RWPE1 (cell line): ENCODE measurements around the gene CNTN4.

Source experiments
- CTCF ChIA-PET: fragments of 350-600 bp; sonication (Branson Sonifier 250); formaldehyde crosslinking; extraction: SDS; loops from one replicate; lab custom pipeline; 2021; lab: Yijun Ruan, JAX
- POLR2A ChIA-PET: fragments of 400-600 bp; formaldehyde crosslinking; extraction: SDS; loops from one replicate; lab custom pipeline; 2020; ENCODE audit warnings: antibody characterized with exemption; ENCODE audit not compliant: low non-redundant PET; lab: Yijun Ruan, JAX
- DNase-seq: peaks from one replicate; pipeline ENCODE4 v3.0.0; 2012; ENCODE audit warnings: low spot score
- H3K27ac ChIP-seq: fragments of 450-650 bp; 2 replicates; pipeline ENCODE4 v1.5.1; 2017
- TF ChIP-seq, protein P1 (sequence below): fragments of 450-650 bp; conservative IDR thresholded peaks from 2 replicates; pipeline ENCODE4 v1.5.1; 2017; ENCODE audit warnings: low read depth, mild to moderate bottlenecking

The CNTN4 gene

DNA sequence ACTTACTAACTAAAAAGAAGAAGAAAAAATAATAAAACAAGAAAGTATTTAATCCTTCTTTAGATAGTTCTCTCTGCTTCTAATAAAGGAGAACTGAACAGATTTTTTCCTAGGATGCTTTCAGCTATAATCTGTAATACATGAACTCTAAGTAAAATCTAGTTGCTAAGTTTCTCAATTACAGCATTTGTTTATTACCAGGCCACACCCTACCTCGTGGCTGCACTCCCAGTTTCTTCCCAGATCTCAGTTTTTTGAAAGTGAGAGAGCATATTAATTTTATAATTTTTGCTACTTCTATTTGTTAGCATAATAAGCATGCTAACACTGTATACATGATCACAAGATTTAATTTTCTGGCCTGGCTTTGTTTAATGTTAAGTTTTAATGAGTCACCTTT, 753.2 kb downstream of the CNTN4 start:
- ChIA-PET CTCF (no interaction called here), POLR2A (no interaction called here)
- no peak for DNase-seq
- H3K27ac ChIP-seq, result no peak overlapping the region
- TF ChIP-seq, protein P1, sequence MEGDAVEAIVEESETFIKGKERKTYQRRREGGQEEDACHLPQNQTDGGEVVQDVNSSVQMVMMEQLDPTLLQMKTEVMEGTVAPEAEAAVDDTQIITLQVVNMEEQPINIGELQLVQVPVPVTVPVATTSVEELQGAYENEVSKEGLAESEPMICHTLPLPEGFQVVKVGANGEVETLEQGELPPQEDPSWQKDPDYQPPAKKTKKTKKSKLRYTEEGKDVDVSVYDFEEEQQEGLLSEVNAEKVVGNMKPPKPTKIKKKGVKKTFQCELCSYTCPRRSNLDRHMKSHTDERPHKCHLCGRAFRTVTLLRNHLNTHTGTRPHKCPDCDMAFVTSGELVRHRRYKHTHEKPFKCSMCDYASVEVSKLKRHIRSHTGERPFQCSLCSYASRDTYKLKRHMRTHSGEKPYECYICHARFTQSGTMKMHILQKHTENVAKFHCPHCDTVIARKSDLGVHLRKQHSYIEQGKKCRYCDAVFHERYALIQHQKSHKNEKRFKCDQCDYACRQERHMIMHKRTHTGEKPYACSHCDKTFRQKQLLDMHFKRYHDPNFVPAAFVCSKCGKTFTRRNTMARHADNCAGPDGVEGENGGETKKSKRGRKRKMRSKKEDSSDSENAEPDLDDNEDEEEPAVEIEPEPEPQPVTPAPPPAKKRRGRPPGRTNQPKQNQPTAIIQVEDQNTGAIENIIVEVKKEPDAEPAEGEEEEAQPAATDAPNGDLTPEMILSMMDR, result no peak

DNA sequence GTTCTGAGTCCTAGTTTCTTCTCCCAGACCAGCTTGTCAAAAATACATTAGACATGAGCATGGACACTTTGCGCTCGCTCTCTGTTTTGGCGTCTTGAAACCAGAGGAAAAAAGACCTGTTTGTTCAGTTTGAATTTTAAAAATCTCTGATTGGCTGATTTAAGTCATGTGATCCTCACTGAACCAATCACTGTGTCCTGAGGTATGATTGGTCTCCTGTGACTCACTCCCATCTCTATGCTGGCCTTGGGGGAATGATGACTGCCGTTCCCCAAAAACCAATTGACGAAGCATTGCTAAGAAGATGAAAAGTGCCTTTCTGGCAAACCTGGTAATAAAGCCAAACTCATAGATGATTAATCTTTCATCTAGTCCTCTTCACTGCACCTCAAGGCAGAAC, 755.0 kb downstream of the CNTN4 start:
- POLR2A ChIA-PET, result no interaction called here
- DNase-seq, result no peak
- TF ChIP-seq, protein P1, result no peak
- CTCF ChIA-PET, result no interaction called here
- no peak overlapping the region for H3K27ac ChIP-seq

DNA sequence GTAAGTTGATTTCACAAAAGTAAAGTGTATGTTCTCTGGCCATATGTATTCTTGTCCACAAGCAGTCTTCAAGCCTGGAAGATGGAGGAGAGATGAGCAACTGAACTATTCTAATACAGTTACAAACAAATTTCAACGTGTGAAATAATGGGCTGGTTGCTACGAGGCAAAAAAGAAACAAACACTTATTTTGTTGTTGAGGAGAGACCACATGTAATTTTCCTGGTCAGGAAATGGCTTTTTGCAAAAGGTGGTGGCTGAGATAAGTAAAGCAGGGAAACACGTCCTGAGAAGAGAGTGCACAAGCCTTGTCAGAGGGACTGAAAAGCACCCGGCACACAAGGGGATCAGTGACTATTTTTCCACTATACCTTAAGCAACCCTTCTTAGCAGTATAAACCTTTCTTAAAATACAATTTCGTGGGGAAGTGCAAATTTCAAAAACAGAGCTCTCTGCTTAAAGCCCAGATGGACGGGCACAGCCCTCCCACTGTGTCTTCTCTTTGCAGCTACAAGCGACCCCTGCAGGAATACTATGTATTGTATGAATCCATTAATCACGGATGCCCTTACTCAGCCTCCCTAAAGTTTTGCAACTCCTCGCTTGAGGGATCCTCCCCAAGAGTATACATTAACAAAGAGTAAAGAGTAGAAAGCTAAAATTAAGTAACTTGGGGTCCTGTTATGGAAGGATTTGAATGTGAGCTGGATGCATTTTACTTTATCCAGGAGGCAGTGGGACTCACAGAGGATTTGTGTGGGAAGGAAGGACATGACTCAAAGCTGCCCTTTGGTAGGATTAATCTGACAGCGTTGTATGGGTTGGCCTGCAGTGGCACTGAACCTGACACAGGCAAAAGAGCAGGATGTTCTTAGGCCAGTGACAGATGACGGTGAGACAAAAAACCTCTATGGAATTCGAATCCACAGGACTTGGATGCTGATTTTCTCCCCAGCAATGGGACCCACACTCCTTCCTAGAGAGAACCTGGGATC, 757.8 kb downstream of the CNTN4 start:
- DNase-seq, result no peak
- ChIA-PET CTCF (no interaction called here), POLR2A (interaction anchor here (0.5 kb wide), 1 partner anchor 819 kb away, joined by 3 read pairs; no protein-coding TSS in a partner anchor)
- no peak overlapping the region for H3K27ac ChIP-seq
- TF ChIP-seq, protein P1, result no peak

DNA sequence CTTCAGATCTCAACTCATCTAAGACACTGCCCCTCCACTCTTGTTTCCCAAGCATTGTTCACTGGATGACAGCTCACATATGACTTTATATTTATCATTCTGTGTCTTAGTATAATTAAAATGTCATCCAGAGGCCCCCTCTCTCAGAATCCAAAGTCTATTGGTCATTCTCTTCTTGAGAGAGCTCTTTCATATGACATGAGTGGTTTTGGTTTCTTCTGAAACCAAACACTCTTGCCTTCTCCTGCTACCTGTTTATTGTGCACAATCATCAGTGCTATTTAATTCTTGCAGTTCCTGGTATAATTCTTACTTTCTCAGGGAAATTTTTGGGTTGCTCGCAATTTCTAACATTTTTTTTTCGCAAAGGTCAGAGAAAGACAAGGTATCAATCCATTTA, 762.0 kb downstream of the CNTN4 start:
- CTCF ChIA-PET, result no interaction called here

DNA sequence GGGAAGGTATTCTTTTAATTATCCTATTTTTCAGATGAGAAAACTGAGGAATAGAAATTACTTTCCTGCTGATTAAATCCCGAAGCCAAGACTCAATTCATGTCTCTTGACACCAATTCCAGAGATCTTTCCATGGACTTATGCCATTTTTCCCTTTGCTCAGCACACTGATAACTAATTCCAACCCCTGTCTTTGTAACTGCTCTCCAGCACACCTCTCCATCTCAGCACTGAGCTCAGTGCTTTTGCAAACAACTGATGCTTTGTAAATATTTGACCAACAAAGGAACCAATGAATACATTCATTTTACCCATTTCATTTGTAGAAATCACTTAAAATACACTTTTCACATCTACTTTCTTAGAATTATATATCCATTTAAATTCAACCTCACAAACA, 762.5 kb downstream of the CNTN4 start:
- POLR2A ChIA-PET, result no interaction called here
- H3K27ac ChIP-seq, result no peak overlapping the region
- CTCF ChIA-PET, result no interaction called here
- TF ChIP-seq, protein P1, result no peak
- DNase-seq, result no peak

More for the DNA sequence above, 762.0 kb downstream of the CNTN4 start:
- H3K27ac ChIP-seq, result no peak overlapping the region
- POLR2A ChIA-PET, result no interaction called here
- no peak for DNase-seq
- TF ChIP-seq, protein P1, result no peak

DNA sequence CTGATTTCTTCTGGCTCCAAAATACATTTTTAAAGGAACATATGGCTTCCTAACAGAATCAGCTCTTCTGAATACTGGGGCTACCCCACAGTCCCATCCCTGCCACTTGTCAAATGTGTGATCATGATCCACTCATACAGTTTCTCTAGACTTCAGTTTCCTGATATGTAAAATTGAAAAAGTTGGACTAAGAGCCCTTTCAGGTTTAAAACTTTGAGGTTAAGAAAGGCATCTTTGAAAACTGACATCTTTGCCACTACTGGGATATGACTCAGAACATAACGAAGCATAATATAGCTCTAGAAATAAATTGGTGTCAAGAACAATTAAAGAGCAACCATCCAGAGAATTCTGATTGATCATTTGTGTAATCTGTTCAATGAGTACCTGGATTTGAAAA, 763.3 kb downstream of the CNTN4 start:
- no peak for DNase-seq
- ChIA-PET POLR2A (no interaction called here), CTCF (no interaction called here)
- TF ChIP-seq, protein P1, result no peak
- no peak overlapping the region for H3K27ac ChIP-seq
